Ovary (tissue), 3 donors: Measurements from ENCODE around the gene PCNX3.

ENCODE experiments used
- CTCF ChIP-seq, 3 donors: fragments of 450-650 bp in 2 of 3; fragments of 200-600 bp in 1 of 3; IDR thresholded peaks; one replicate each; pipeline versions ENCODE4 v1.5.1 to v1.8.0; 2016 to 2022; ENCODE audit warnings: antibody characterized with exemption in 3 of 3, mild to moderate bottlenecking in 1 of 3
- EP300 ChIP-seq: sonication (generic); formaldehyde crosslinking; IDR thresholded peaks from one replicate; pipeline ENCODE4 v1.6.1; 2017; ENCODE audit warnings: antibody characterized with exemption
- POLR2A ChIP-seq: fragments of 450-650 bp; IDR thresholded peaks from one replicate; pipeline ENCODE4 v1.6.1; 2017; ENCODE audit warnings: antibody characterized with exemption, mild to moderate bottlenecking, moderate library complexity
- donor health status: DM: no; HTN: no; CAD: no.

- no peak for TF ChIP-seq CTCF (IDR thresholded peaks at IDR 0.05)
- TF ChIP-seq POLR2A: no peak
- no peak for TF ChIP-seq EP300
These were observed 35.4 kb upstream of the PCNX3 start for GRCh38 chr11:65580031-65580692.
